NCI-H345 treated with DMSO at 0.1 percent for 48 hours (cell line): Measurements from ENCODE around the gene LAMA3.
"Not testable (repeated sequence)": the region's sequence is repeated elsewhere in the genome, so short reads cannot be mapped to it uniquely, and the experiment has no call there.

Source experiments
- DNase-seq: peaks from one replicate; lab custom pipeline; 2025; ENCODE audit not compliant: unreplicated experiment; lab: John Stamatoyannopoulos, UW

Gene LAMA3

GRCh38 chr18:23725827-23726661 is 36.8 kb downstream of the LAMA3 start:
- no peak for DNase-seq

DNA sequence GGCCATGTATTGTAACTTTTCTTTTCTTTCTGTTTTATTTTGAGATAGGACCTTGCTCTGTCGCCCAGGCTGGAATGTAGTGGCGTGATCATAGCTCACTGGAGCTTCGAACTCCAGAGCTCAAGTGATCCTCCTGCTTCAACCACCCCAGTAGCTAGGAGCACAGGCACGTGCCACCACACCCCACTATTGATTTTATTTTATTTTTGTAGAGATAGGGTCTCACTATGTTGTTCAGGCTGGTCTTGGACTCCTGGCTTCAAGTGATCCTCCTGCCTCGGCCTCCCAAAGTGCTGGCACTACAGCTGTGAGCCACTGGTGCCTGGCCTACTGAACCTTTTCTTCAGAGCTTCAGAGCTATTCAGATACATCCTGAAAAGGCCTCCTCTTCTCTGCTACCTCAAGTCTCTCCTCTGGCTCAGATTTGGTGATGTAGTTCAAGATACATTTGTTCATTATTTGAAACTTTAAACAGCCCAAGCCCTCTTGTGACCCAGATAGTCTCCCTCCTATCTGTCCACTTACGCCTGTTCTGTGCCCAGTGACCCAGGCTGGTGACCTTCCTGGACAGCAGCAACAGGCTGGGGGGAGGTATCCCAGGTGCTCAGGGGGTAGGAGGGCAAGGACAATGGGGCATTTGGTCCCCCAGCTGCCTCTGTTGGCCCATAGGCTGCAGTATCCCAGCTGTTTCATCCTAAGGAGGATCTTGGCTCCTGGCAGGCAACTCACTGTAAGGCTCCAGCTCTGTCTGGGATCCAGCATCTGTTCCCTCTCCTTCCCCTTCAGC is 38.6 kb downstream of the LAMA3 start:
- DNase-seq, result no peak

GRCh38 chr18:23730857-23731256 is 41.6 kb downstream of the LAMA3 start:
- no peak for DNase-seq

GRCh38 chr18:23731861-23732260 is 42.6 kb downstream of the LAMA3 start:
- DNase-seq, result no peak

- DNase-seq, result no peak
These were observed 43.2 kb downstream of the LAMA3 start for GRCh38 chr18:23732439-23732838.

DNA sequence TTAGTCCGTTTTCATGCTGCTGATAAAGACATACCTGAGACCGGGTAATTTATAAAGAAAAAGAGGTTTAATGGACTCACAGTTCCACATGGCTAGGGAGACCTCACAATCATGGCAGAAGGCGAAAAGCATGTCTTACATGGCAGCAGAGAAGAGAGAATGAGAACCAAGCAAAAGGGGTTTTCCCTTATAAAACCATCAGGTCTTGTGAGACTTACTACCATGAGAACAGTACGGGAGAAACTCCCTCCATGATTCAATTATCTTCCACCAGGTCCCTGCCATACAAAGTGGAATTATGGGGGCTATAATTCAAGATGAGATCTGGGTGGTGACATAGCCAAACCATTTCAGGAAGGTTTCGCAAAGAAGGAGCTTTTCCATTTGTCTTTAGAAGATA is 44.0 kb downstream of the LAMA3 start:
- DNase-seq, result not testable (repeated sequence)

DNA sequence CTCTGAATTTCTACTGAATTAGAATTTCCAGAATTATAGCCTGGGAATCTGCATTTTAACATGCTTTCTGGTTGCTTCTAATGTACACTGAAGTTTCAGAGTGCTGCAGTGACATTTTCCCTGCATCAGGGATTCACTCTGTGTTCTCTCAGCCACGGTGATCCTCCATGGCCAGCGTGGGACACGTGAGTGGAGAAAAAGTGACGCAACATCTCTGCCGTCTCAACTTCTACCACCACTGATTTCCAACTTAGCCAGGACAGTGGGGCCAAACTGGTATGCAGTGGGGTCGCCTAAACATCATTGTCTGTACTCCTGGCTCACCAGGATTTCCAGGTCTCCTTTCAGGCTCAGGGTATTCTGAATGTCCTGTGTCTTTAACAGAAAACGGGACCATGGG is 44.6 kb downstream of the LAMA3 start:
- no peak for DNase-seq

- DNase-seq, result no peak
These were observed 45.8 kb downstream of the LAMA3 start for GRCh38 chr18:23735021-23735464.

GRCh38 chr18:23737578-23737977 is 48.3 kb downstream of the LAMA3 start:
- DNase-seq, result no peak

- no peak for DNase-seq
These were observed 48.9 kb downstream of the LAMA3 start for GRCh38 chr18:23738151-23738550.

- no peak for DNase-seq
These were observed 49.3 kb downstream of the LAMA3 start for GRCh38 chr18:23738575-23738974.

DNA sequence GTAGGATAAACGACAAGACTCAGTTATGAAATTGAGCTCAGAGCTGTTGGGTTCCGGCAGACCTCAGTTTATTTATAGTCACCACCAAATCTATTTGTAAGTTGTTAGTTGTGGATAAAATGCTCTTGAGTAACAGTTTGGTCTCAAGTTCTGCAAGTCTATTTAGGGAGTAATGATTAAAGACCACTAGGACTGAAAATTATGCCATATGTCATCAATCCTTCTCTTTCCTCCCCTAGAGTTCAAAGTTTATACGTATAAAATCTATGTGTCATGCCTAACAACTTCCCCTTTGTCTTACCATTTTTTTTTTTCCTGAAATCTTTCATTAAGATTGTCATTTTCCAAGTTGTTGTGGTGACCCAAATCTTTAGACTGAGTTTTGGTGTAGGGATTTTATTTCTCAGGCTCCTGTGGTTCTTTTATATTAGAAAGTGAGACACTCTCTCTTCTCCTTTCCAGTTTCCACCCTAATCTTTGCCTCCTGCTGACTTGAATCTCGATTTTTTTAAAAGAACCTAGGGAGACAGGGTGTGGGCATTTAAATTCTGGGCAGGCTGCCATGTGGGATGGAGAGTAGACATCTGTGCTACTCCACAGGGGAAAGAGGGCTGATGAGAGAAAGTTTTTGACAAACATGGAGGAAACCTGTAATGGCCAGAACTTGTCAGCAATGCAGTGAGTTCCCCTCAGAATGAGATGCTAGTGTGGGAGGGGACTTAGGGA is 51.0 kb downstream of the LAMA3 start:
- DNase-seq, result peak; percentile 44

DNA sequence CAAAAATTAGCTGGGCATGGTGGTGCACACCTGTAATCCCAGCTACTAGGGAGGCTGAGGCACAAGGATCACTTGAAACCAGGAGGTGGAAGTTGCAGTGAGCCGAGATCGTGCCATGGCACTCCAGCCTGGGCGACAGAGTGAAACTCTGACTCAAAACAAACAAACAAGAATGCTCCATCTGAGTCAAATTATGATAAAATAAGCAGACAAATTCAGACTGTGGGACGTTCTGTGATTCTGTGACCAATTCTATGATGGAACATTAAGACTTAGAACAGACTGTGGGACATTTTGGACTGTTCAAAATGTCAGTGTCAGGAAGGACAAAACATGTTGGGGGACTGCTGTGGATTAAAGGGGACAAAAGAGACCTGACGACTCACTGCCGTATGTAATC is 52.7 kb downstream of the LAMA3 start:
- DNase-seq, result not testable (repeated sequence)

GRCh38 chr18:23743733-23744333 is 54.6 kb downstream of the LAMA3 start:
- peak; percentile 70 for DNase-seq

GRCh38 chr18:23745366-23745765 is 56.1 kb downstream of the LAMA3 start:
- DNase-seq, result no peak

DNA sequence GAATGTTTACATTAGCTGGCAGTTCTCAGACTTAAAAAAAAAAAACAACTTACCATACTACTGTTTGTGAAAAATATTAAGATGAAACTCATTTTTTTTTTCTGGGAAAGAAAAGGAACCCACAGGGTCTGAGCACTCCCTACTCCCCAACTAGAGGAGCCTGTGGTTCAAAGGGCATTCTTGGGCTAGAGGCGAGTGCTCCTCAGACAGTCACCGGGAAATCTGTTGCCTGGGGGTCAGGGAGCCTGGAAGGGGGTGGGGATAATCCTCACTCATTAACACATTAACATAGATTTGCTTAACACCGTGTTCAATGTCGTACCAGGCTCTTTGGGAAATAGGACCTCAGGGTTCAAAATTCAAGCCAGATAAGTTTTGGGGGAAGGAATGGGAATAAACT is 57.6 kb downstream of the LAMA3 start:
- no peak for DNase-seq

GRCh38 chr18:23752363-23752762 is 63.1 kb downstream of the LAMA3 start:
- DNase-seq, result no peak

DNA sequence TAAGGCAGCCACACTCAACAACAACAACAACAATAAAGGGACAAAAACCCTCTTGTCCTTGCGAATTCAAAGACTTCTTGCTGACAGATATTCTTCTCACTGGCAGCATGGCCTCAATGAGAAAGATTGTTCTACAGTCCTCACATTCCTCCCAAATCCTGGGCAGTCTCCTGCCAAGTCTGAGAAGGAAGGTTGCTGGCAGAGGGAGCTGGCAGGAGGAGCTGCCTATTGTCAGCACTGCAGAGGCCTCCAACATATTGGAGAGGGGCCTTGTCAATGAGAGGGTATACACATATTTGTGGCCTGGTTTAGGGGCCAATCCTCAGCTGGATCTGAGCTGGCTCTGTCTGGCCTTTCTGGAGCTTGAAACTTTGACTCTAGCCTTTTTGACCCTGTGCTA is 63.5 kb downstream of the LAMA3 start:
- no peak for DNase-seq

GRCh38 chr18:23756590-23757436 is 67.6 kb downstream of the LAMA3 start:
- DNase-seq, result no peak

GRCh38 chr18:23757437-23757733 is 68.1 kb downstream of the LAMA3 start:
- no peak for DNase-seq
